A549 (cell line): ENCODE measurements around the gene SERTAD1.

Experiments used
- BCL3 ChIP-seq: fragments of >200 bp; sonication (Bioruptor Twin); formaldehyde crosslinking; IDR thresholded peaks from 3 replicates; pipeline ENCODE4 v1.6.1; 2016
- CTCF ChIP-seq: fragments of >200 bp; sonication (Bioruptor Twin); formaldehyde crosslinking; IDR thresholded peaks from 3 replicates; pipeline ENCODE4 v1.5.1; 2016
- ZSCAN20 ChIP-seq: fragments of 250-450 bp; sonication (Bioruptor Pico); IDR thresholded peaks from 2 replicates; pipeline ENCODE4 v1.8.0; 2022; ENCODE audit warnings: mild to moderate bottlenecking, moderate library complexity

- TF ChIP-seq CTCF: no peak
- TF ChIP-seq BCL3: no peak
- TF ChIP-seq ZSCAN20 (CRISPR knock-in tag): no peak
Observed at GRCh38 chr19:40419780-40420179, 6.0 kb downstream of the SERTAD1 start.
